ENCODE results near the gene TSPEAR. TPM values are rescaled to one million over a fixed set of nuclear protein-coding genes. Genes with fewer than 3 reads are reported as not detected.
"Not testable (repeated sequence)": the region's sequence is repeated elsewhere in the genome, so short reads cannot be mapped to it uniquely, and the experiment has no call there.

TSPEAR gene
- total RNA-seq, 2 donors from 2014 or later: 1.5 to 6.0 TPM

DNA sequence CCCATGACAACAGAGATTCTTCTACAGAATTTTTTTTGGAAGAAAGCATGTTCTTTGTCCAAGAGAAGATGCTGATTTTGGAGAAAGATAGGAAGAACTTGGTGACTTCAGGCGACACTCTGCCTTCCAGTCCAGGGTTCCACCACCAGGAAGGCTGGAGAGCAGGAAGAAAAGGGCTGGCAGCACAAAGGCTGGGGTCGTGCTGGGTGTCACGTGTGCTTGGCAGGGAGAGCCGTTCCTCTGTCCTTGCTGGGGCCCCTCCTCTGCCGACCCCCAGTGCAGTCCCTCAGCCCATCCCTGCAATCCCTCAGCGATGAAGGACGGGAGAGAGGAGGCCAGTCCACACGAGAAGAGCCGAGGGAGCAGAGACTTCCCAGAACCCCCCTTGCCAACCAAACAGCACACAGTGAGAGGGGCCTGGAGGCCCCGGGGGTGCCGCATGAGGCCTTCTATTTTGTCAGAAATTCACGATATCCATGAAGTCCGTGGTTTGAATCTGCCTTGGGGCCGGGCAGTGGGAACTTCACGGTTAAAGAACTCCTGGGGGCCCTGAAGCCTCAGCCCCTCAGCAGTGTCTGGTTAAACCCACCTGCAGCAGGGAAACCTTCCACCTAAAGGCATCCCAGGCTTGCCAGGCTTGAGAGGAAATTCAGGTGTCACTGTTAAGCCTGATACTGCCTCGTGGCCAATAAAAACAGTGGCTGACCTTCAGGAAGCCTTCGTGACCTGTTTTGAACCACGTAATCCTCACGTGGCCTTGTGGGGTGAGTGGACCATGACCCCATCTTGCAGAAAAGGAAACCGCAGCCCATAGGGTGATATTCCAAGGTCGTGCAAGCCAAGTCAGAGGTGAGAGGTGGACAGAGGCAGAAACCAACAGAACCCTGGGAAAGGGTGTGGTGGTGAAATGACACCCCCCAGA is 11.0 kb downstream of the TSPEAR start:
- WGBS, 2 experiments (ENCODE audit: insufficient coverage in 1 of 2, insufficient read length in 1 of 2): 82 to 85% methylated on average over 12 to 21 of the region's 21 CpGs
- peaks cover 62% of the 10 kb centered on the region for H3K4me1 Mint-ChIP-seq

DNA sequence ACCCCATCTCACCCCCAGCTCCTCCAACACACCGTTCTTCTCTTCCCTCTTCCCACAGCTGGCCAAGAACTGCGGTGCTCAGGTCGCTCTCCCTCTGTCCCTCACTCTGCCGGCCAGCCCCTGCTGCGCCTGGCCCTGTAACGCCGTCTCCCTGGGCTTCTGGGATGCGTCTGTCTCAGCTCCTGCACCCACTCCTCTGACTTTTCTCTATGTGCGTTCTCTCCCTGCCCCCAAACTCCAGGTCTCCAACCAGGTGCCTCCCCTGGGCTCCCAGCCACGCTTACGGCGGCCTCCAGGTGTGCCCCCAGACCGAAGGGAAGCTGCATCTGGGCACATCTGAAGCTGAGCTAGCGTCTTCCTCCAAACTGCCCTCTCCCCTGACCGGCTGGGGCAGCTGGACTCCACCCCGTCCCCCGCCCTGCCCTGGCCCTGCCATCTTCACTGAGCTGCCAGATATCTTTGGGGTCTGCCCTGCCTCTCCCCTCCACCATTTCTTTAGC is 11.8 kb downstream of the TSPEAR start:
- Mint-ChIP-seq H3K36me3 (ENCODE audit: low read depth) (no peaks in the 10 kb centered on the region), H3K27ac (peak overlapping the region; percentile 32), H3K4me1 (peaks cover 56% of the 10 kb centered on the region), H3K27me3 (ENCODE audit: insufficient read depth) (peaks cover 34% of the 10 kb centered on the region), H3K9me3 (no peaks in the 10 kb centered on the region), H3K4me3 (no peak overlapping the region)
- peaks cover 3% of the 10 kb centered on the region for H3K4me1 ChIP-seq (ENCODE audit: control insufficient read depth, insufficient read depth, low read length)
- H3K9ac ChIP-seq (ENCODE audit: extremely low read depth, low read length, poor library complexity, severe bottlenecking): no peak overlapping the region
- no peaks in the 10 kb centered on the region for H3K9me3 ChIP-seq (ENCODE audit: control insufficient read depth, low read length)
- no peak overlapping the region for H3K27ac ChIP-seq (ENCODE audit: low read depth, low read length)
- TF ChIP-seq, protein P1, sequence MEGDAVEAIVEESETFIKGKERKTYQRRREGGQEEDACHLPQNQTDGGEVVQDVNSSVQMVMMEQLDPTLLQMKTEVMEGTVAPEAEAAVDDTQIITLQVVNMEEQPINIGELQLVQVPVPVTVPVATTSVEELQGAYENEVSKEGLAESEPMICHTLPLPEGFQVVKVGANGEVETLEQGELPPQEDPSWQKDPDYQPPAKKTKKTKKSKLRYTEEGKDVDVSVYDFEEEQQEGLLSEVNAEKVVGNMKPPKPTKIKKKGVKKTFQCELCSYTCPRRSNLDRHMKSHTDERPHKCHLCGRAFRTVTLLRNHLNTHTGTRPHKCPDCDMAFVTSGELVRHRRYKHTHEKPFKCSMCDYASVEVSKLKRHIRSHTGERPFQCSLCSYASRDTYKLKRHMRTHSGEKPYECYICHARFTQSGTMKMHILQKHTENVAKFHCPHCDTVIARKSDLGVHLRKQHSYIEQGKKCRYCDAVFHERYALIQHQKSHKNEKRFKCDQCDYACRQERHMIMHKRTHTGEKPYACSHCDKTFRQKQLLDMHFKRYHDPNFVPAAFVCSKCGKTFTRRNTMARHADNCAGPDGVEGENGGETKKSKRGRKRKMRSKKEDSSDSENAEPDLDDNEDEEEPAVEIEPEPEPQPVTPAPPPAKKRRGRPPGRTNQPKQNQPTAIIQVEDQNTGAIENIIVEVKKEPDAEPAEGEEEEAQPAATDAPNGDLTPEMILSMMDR (conservative IDR thresholded peaks at IDR 0.05): no peak
- H3K4me3 ChIP-seq (ENCODE audit: low read length): no peak overlapping the region
- peaks cover 11% of the 10 kb centered on the region for H3K27me3 ChIP-seq (ENCODE audit: control insufficient read depth, insufficient read depth, low read length, poor library complexity, severe bottlenecking)
- DNase-seq: peak; percentile 62
- 86 to 90% methylated on average over 15 to 17 of the region's 17 CpGs for WGBS, 2 experiments (ENCODE audit: insufficient coverage in 1 of 2, insufficient read length in 1 of 2)
- no peaks in the 10 kb centered on the region for H3K36me3 ChIP-seq (ENCODE audit: control insufficient read depth, insufficient read depth, low read length)

More for the DNA sequence above, 11.0 kb downstream of the TSPEAR start:
- peaks cover 42% of the 10 kb centered on the region for H3K27me3 Mint-ChIP-seq (ENCODE audit: insufficient read depth)
- Histone ChIP-seq H3K9ac (ENCODE audit: extremely low read depth, low read length, poor library complexity, severe bottlenecking) (no peak overlapping the region), H3K27ac (ENCODE audit: low read depth, low read length) (no peak overlapping the region), H3K27me3 (ENCODE audit: control insufficient read depth, insufficient read depth, low read length, poor library complexity, severe bottlenecking) (peaks cover 14% of the 10 kb centered on the region), H3K36me3 (ENCODE audit: control insufficient read depth, insufficient read depth, low read length) (no peaks in the 10 kb centered on the region), H3K4me1 (ENCODE audit: control insufficient read depth, insufficient read depth, low read length) (peaks cover 3% of the 10 kb centered on the region), H3K9me3 (ENCODE audit: control insufficient read depth, low read length) (no peaks in the 10 kb centered on the region), H3K4me3 (ENCODE audit: low read length) (no peak overlapping the region)
- H3K9me3 Mint-ChIP-seq: no peaks in the 10 kb centered on the region
- no peak overlapping the region for H3K27ac Mint-ChIP-seq
- H3K36me3 Mint-ChIP-seq (ENCODE audit: low read depth): no peaks in the 10 kb centered on the region
- H3K4me3 Mint-ChIP-seq: no peak overlapping the region
- TF ChIP-seq, protein P1 (conservative IDR thresholded peaks at IDR 0.05): peak; percentile 11
- DNase-seq: peak; percentile 53

DNA sequence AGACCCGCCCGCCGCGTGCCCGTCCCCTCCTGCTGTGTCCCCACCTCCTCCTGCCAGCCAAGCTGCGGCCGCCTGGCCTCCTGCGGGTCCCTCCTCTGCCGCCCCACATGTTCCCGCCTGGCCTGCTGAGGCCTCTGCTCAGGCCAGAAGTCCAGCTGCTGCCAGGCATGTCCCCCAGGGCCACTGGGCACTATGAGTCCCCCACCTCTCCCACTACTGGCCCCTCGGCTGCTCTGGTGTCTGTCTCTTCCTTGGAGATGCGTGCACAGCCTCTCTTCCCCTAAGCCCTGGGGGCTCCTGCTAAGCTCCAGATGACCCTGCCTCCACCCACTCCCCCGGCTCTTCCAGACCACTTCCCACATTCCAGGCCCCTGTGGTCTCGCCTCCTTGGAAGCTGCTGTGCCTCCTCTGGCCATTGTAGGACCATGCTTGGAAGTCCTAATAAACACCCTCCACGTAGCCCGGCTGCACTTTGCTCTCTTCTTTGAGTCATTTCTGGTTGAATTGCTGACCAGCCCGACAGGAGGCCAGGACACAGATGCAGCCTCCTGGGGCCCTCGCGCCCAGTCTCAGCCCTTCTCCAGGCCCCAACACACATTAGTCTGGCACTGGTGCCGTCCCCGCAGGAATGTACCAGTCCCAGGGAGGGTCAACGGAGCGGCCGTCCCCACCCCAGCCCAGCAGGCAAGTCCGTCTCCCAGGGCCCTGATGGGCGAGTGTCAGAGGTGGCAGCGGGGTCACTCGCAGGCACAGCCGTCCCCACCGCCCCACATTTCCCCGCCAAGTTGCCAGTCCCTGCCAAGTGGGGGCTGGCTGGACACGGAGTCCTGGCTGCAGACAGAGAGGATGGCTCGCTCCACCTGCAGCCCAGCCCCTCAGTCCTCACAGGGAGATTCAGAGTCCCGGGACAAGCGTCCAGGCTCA is 13.3 kb downstream of the TSPEAR start:
- 72 to 75% methylated on average over 22 to 35 of the region's 35 CpGs for WGBS, 2 experiments (ENCODE audit: insufficient coverage in 1 of 2, insufficient read length in 1 of 2)
- H3K36me3 ChIP-seq (ENCODE audit: control insufficient read depth, insufficient read depth, low read length): no peaks in the 10 kb centered on the region
- no peak overlapping the region for H3K27ac Mint-ChIP-seq
- H3K4me1 Mint-ChIP-seq: peaks cover 42% of the 10 kb centered on the region
- no peak overlapping the region for H3K4me3 ChIP-seq (ENCODE audit: low read length)
- H3K27me3 Mint-ChIP-seq (ENCODE audit: insufficient read depth): peaks cover 27% of the 10 kb centered on the region
- TF ChIP-seq, protein P1 (conservative IDR thresholded peaks at IDR 0.05): peak; percentile 31
- peaks cover 9% of the 10 kb centered on the region for H3K9me3 Mint-ChIP-seq
- peaks cover 12% of the 10 kb centered on the region for H3K9me3 ChIP-seq (ENCODE audit: control insufficient read depth, low read length)
- no peak overlapping the region for H3K27ac ChIP-seq (ENCODE audit: low read depth, low read length)
- DNase-seq: peak; percentile 85
- peaks cover 3% of the 10 kb centered on the region for H3K4me1 ChIP-seq (ENCODE audit: control insufficient read depth, insufficient read depth, low read length)
- no peak overlapping the region for H3K9ac ChIP-seq (ENCODE audit: extremely low read depth, low read length, poor library complexity, severe bottlenecking)
- peak overlapping the region; percentile 26 for H3K4me3 Mint-ChIP-seq
- H3K36me3 Mint-ChIP-seq (ENCODE audit: low read depth): peaks cover 4% of the 10 kb centered on the region
- no peaks in the 10 kb centered on the region for H3K27me3 ChIP-seq (ENCODE audit: control insufficient read depth, insufficient read depth, low read length, poor library complexity, severe bottlenecking)

DNA sequence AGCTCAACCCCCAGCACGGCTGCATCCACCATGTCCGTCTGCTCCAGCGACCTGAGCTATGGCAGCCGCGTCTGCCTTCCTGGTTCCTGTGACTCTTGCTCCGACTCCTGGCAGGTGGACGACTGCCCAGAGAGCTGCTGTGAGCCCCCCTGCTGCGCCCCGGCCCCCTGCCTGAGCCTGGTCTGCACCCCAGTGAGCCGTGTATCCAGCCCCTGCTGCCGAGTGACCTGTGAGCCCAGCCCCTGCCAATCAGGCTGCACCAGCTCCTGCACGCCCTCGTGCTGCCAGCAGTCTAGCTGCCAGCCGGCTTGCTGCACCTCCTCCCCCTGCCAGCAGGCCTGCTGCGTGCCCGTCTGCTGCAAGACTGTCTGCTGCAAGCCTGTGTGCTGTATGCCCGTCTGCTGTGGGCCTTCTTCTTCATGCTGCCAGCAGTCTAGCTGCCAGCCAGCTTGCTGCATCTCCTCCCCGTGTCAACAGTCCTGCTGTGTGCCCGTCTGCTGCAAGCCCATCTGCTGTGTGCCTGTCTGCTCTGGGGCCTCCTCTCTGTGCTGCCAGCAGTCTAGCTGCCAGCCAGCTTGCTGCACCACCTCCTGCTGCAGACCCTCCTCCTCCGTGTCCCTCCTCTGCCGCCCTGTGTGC is 14.1 kb downstream of the TSPEAR start, which contains the start of gene KRTAP10-12:
KRTAP10-12 (plus strand) TSS at position 1 of the 639 bp plus-strand sequence; CDS start at position 31, 30 bp downstream.
- DNase-seq; H3K4me1 ChIP-seq (ENCODE audit: control insufficient read depth, insufficient read depth, low read length); H3K4me3 ChIP-seq (ENCODE audit: low read length); H3K36me3 ChIP-seq (ENCODE audit: control insufficient read depth, insufficient read depth, low read length); H3K9ac ChIP-seq (ENCODE audit: extremely low read depth, low read length, poor library complexity, severe bottlenecking); H3K36me3 Mint-ChIP-seq (ENCODE audit: low read depth); H3K27ac Mint-ChIP-seq; H3K27ac ChIP-seq (ENCODE audit: low read depth, low read length); H3K27me3 ChIP-seq (ENCODE audit: control insufficient read depth, insufficient read depth, low read length, poor library complexity, severe bottlenecking): not testable (repeated sequence)
- peaks cover 35% of the 10 kb centered on the region for H3K4me1 Mint-ChIP-seq
- WGBS, 2 experiments (ENCODE audit: insufficient coverage in 1 of 2, insufficient read length in 1 of 2): 83 to 85% methylated on average over 4 to 20 of the region's 21 CpGs
- H3K4me3 Mint-ChIP-seq: peak within 1 kb of the TSS; percentile 26
- peaks cover 20% of the 10 kb centered on the region for H3K9me3 ChIP-seq (ENCODE audit: control insufficient read depth, low read length)
- peaks cover 23% of the 10 kb centered on the region for H3K27me3 Mint-ChIP-seq (ENCODE audit: insufficient read depth)
- H3K9me3 Mint-ChIP-seq: peaks cover 16% of the 10 kb centered on the region

Measured in endodermal cell (in vitro differentiated cells).